ENCODE results near the gene WNT10A.

GRCh38 chr2:218896501-218897393, 16.1 kb downstream of the WNT10A start:
- TF ChIP-seq ZNF501 (tag by site-specific recombination; IDR thresholded peaks at IDR 0.05) (no peak), REST (tag by site-specific recombination; IDR thresholded peaks at IDR 0.05) (no peak), ZNF639 (tag by site-specific recombination; IDR thresholded peaks at IDR 0.05) (no peak), ZNF707 (tag by site-specific recombination; IDR thresholded peaks at IDR 0.05) (no peak), ZNF350 (tag by site-specific recombination; IDR thresholded peaks at IDR 0.05) (no peak), CTCF (tag by site-specific recombination; IDR thresholded peaks at IDR 0.05) (peak; percentile 70), ZSCAN30 (tag by site-specific recombination; IDR thresholded peaks at IDR 0.05) (no peak), ZBTB11 (tag by site-specific recombination; conservative IDR thresholded peaks at IDR 0.05; ENCODE audit: low read depth) (no peak), ZNF24 (tag by site-specific recombination; IDR thresholded peaks at IDR 0.05) (no peak)
